ENCODE measurements around the gene DNMT3L.
"Not testable (repeated sequence)": the region's sequence is repeated elsewhere in the genome, so short reads cannot be mapped to it uniquely, and the experiment has no call there.

DNMT3L gene

DNA sequence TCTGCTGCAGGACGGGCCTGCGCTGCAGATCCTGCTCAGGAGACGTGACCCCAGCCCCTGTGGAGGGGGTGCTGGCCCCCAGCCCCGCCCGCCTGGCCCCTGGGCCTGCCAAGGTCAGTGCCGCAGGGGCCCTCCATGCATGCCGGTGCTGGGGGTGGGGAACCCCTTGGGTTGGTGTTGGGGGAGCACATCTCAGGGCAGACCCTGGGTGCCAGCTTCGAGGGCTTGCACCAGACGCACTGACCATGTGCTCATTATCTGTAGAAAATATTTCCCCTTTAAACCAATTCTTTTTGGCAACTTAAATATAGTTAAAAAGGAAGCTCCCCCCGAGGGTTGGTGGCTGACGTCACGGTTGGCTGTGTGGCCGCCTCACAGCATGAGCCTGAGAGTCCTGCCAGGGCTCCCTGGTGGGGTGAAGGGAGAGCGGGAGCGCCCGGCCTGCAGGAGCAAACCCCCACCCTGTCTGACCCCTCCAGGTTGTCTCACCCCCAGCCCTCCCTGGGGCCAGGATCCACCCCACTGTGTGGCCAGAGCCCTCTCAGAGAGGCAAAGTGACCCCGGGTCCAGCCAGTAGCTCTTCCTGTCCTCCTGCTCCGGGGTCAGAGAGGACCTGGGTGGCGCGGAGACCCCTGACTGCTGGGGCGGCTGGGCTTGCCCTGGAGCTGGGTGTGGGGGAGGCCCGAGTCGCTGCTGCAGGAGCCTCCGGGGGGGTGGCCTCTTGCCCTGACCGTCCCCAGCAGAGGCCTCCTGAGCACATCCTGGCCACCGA, 32.9 kb upstream of the DNMT3L start:
- DNase-seq: no peak

- no peak for DNase-seq
These were observed 32.0 kb upstream of the DNMT3L start for GRCh38 chr21:44293551-44294231.

- no peak for DNase-seq
These were observed 31.1 kb upstream of the DNMT3L start for GRCh38 chr21:44292812-44293195.

- no peak for DNase-seq
These were observed 30.5 kb upstream of the DNMT3L start for GRCh38 chr21:44291936-44292811.

- no peak for DNase-seq
These were observed 29.6 kb upstream of the DNMT3L start for GRCh38 chr21:44291078-44291935.

GRCh38 chr21:44290327-44291077, 28.8 kb upstream of the DNMT3L start:
- DNase-seq: no peak

GRCh38 chr21:44289381-44290010, 27.8 kb upstream of the DNMT3L start:
- DNase-seq: no peak

GRCh38 chr21:44288251-44289110, 26.8 kb upstream of the DNMT3L start:
- DNase-seq: no peak

- DNase-seq: no peak
These were observed 25.3 kb upstream of the DNMT3L start for GRCh38 chr21:44286716-44287632.

DNA sequence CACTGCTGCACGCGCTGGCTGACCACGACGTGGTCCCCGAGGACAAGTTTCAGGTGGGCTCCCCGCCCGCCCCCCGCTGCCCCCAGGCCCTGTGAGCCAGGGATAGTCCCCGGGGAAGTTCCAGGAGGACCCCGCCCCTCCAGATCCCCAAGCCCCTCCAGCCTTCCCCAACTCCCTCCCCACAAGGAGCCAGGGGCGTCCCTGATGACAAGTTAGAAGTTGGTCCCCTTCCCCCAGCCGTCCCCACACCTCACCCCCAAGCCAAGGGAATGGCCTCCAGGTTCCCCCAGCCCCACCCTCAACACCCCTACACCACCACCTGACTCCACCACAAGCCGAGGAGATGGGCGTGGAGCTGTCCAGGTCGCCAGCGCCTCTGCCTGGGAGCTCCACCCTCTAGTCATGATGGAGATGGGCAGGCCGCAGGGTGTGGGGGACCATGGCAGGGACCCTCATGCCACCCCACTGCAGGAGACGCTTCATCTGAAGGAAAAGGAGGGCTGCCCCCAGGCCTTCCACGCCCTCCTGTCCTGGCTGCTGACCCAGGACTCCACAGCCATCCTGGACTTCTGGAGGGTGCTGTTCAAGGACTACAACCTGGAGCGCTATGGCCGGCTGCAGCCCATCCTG, 24.5 kb upstream of the DNMT3L start:
- no peak for DNase-seq

DNA sequence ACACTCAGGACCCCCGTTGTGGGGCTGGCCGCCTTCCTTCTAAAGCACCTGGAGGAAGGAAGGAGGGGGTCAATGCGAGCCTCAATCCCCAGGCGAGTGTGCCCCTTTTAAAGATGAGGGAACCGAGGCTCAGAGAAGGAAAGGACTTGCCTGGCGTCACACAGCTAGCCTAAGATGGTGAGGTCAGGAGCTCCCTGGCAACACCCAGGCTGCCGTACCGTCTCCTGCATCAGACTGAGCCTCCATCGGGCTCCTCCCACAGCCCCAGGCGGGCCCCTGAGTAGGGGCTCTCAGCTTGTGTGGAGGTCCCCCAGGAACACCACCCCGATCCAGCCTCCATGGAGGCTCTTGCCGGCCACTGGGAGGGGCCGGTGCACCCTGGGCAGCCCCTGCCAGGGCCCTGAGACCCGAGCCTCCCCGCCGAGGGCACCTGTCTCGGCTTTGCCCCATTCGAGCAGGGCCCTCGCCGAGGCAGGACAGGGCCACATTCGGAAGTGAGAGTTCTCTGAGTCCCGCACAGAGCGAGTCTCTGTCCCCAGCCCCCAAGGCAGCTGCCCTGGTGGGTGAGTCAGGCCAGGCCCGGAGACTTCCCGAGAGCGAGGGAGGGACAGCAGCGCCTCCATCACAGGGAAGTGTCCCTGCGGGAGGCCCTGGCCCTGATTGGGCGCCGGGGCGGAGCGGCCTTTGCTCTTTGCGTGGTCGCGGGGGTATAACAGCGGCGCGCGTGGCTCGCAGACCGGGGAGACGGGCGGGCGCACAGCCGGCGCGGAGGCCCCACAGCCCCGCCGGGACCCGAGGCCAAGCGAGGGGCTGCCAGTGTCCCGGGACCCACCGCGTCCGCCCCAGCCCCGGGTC, 23.7 kb upstream of the DNMT3L start, which contains the start of gene AIRE:
AIRE (plus strand) TSS at position 739 of the 855 bp plus-strand sequence. CDS start 131 bp downstream, outside the sequence.
- no peak for DNase-seq

GRCh38 chr21:44283948-44284347, 22.3 kb upstream of the DNMT3L start:
- DNase-seq: no peak

DNA sequence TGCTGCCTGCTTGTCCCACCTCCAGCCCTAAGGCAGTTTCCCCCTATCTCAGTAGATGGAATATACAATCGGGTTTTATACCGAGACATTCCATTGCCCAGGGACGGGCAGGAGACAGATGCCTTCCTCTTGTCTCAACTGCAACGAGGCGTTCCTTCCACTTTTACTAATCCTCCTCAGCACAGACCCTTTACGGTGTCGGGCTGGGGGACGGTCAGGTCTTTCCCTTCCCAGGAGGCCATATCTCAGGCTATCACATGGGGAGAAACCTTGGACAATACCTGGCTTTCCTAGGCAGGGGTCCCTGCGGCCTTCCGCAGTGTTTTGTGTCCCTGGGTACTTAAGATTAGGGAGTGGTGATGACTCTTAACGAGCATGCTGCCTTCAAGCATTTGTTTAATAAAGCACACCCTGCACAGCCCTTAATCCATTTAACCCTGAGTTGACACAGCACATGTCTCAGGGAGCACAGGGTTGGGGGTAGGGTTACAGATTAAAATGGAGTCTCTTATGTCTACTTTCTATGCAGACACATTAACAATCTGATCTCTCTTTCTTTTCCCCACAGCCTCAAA, 21.6 kb upstream of the DNMT3L start:
- DNase-seq: not testable (repeated sequence)

DNA sequence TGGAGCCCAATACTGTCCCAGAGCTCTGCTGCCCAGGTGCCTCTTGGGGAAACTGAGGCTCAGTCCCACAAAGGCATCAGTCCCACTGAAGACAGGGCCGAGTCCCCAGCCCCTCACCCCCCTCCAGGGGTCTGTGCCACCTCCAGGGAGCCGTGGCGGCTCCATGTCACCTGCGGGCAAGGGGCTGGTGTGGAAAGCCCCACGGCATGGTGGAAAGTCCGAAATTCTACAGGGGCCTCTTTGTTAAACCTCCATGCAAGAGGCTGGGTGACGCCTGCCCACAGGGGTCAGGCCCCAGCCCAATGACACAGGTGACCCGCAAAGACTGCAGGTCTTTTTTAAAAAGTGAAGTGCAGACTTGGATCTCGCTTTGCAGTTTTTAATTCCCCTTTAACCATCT, 20.7 kb upstream of the DNMT3L start:
- no peak for DNase-seq

- no peak for DNase-seq
These were observed 20.1 kb upstream of the DNMT3L start for GRCh38 chr21:44281801-44282200.

DNA sequence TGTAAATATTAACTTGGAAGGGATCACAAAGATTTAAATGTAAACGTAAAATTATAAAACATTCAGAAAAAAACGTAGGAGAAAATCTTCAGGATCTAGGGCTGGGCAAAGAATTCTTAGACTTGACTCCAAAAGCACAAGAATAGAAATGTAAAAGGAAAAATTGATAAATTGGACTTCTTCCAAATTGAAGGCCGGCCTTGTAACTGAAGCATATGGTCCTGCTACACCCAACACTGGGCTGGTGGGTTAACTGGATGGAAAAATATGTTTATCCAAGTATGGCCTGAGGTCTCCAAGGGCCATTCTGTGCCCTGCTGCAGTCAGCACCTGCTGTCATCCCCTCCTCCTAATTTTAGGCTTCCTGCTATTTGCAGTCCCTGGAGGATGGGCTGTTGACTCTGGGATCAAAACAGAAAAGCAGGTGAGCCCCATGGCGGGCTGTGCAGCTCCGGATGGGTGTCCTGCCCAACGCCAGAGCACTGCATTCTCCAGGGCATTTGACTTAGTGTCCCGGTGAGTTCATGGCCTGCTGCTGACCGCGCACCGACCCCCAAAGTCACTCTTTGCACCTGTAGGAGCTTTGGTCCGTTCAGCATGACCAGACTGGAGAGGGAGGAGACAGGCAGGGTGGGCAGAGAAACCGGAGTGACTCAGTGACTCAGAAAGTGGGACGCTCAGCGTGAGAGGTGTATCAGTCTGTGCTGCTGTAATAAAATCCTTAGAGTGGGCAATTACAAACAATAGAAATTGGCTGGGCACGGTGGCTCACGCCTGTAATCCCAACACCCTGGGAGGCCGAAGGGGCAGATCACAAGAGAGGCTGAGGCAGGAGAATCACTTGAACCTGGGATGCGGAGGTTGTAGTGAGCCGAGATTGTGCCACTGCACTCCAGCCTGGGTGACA, 17.9 kb upstream of the DNMT3L start:
- DNase-seq: no peak
